ENCODE results near the gene NRG4.
"Not testable (repeated sequence)": the region's sequence is repeated elsewhere in the genome, so short reads cannot be mapped to it uniquely, and the experiment has no call there.

NRG4 gene

GRCh38 chr15:76011627-76012551 lies at the start of gene NRG4:
Gene NRG4 (minus strand): TSS chr15:76012424. CDS start chr15:76011230, 1,194 bp downstream.
- no peak for DNase-seq (ENCODE audit: low spot score)

GRCh38 chr15:76061700-76062099 lies 49.5 kb upstream of the NRG4 start:
- DNase-seq (ENCODE audit: low spot score) = no peak

- DNase-seq (ENCODE audit: low spot score) = no peak
Measured at GRCh38 chr15:76060118-76060989, 48.1 kb upstream of the NRG4 start.

GRCh38 chr15:76059320-76060117 lies 47.3 kb upstream of the NRG4 start, which contains the start of gene TMEM266:
Gene TMEM266 (plus strand): TSS chr15:76059985. CDS start chr15:76134264, 74,279 bp downstream.
- peak; percentile 76 for DNase-seq (ENCODE audit: low spot score)

- DNase-seq (ENCODE audit: low spot score) = peak; percentile 66
Measured at GRCh38 chr15:76058714-76059319, 46.6 kb upstream of the NRG4 start.

GRCh38 chr15:76057332-76058000 lies 45.2 kb upstream of the NRG4 start:
- peak; percentile 54 for DNase-seq (ENCODE audit: low spot score)

- DNase-seq (ENCODE audit: low spot score) = no peak
Measured at GRCh38 chr15:76056931-76057330, 44.7 kb upstream of the NRG4 start.

GRCh38 chr15:76054201-76054600 lies 42.0 kb upstream of the NRG4 start:
- DNase-seq (ENCODE audit: low spot score) = not testable (repeated sequence)

- no peak for DNase-seq (ENCODE audit: low spot score)
Measured at GRCh38 chr15:76038512-76038911, 26.3 kb upstream of the NRG4 start.

- DNase-seq (ENCODE audit: low spot score) = no peak
Measured at GRCh38 chr15:76035593-76035992, 23.4 kb upstream of the NRG4 start.

GRCh38 chr15:76034111-76034510 lies 21.9 kb upstream of the NRG4 start:
- no peak for DNase-seq (ENCODE audit: low spot score)

- no peak for DNase-seq (ENCODE audit: low spot score)
Measured at GRCh38 chr15:76033438-76033837, 21.2 kb upstream of the NRG4 start.

- DNase-seq (ENCODE audit: low spot score) = no peak
Measured at GRCh38 chr15:76032046-76032445, 19.8 kb upstream of the NRG4 start.

- no peak for DNase-seq (ENCODE audit: low spot score)
Measured at GRCh38 chr15:76024021-76024768, 12.0 kb upstream of the NRG4 start.

- not testable (repeated sequence) for DNase-seq (ENCODE audit: low spot score)
Measured at GRCh38 chr15:76013470-76013869, 1.2 kb upstream of the NRG4 start.

GRCh38 chr15:76010613-76011012 lies 1.6 kb downstream of the NRG4 start:
- DNase-seq (ENCODE audit: low spot score) = no peak

- DNase-seq (ENCODE audit: low spot score) = no peak
Measured at GRCh38 chr15:76006136-76006778, 6.0 kb downstream of the NRG4 start.

- DNase-seq (ENCODE audit: low spot score) = no peak
Measured at GRCh38 chr15:76003364-76003763, 8.9 kb downstream of the NRG4 start.

GRCh38 chr15:75995611-75996010 lies 16.6 kb downstream of the NRG4 start:
- DNase-seq (ENCODE audit: low spot score) = no peak

GRCh38 chr15:75994220-75994619 lies 18.0 kb downstream of the NRG4 start:
- no peak for DNase-seq (ENCODE audit: low spot score)
